HG03139 (cell line): ENCODE data around the gene EME1.
"Not testable (repeated sequence)": the region's sequence is repeated elsewhere in the genome, so short reads cannot be mapped to it uniquely, and the experiment has no call there.

ENCODE experiments used
- ATAC-seq: cut with Tn5 transposase; IDR thresholded peaks from one replicate; pipeline ENCODE4 v1.9.1; 2021; ENCODE audit not compliant: unreplicated experiment

The EME1 gene, protein sequence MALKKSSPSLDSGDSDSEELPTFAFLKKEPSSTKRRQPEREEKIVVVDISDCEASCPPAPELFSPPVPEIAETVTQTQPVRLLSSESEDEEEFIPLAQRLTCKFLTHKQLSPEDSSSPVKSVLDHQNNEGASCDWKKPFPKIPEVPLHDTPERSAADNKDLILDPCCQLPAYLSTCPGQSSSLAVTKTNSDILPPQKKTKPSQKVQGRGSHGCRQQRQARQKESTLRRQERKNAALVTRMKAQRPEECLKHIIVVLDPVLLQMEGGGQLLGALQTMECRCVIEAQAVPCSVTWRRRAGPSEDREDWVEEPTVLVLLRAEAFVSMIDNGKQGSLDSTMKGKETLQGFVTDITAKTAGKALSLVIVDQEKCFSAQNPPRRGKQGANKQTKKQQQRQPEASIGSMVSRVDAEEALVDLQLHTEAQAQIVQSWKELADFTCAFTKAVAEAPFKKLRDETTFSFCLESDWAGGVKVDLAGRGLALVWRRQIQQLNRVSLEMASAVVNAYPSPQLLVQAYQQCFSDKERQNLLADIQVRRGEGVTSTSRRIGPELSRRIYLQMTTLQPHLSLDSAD

DNA sequence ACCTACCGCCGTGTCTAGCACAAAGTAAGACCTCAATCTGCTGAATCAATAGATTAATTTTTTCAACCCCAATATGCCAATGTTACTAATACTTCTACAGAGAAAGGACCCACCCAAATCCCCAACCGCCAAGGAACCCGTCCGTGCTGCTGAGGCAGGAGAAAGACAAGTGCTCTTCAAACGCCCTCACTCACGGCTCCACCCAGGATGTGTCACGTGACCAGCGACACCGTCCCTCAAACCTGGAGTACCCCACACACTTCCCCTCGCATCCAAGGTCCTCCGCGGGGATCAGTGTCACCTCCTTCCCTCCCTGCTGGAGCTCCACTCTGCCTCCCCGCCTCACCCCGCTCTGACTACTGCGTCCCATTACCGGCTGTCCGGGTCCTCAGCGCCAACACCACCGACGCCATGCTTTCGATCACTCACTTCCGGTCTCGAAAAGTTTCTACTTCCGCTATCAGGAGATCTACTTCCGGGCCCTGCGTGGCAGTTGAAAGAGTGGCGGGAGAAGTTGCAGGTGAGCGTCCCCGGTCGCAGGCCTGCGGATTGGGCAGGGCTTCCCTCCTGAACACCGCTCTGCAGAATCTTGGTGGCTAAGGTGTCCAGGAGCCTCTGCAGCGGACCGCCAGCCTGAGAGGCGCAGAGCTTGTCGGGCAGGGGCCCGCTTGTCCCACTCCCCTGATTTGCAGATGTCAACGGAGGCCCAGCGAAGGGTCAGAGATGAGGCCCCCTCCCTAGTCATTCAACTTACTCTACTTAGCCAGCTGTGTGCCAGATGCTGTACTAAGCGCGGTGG, at the start of gene EME1, which contains the start of gene MRPL27:
TSS of gene EME1 (plus strand) at position 472 of the 799 bp plus-strand sequence. CDS start 1,980 bp downstream, outside the sequence.
TSS of gene MRPL27 (minus strand) at position 427 of the 799 bp plus-strand sequence. CDS start at position 413, 14 bp downstream.
- peak; percentile 77 for ATAC-seq

DNA sequence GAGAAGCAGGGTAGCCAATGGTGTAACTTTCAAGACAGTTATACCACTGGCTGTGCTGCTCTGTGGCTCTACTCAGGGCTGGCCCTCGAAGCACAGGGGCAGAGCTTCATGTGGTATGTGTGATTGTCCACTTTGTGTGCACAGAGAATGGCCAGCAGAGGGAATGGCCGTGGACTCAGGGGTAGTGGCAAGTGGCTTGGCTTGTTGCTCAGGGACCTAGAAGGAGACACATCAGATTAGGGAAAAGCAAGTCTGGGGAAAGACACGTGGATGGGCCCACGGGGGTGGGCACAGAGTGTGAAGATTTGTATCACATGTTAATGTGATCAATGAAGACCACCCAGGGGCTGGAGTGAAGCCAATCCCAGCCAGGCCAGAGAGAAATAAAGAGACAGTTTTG, 47.1 kb upstream of the EME1 start:
- ATAC-seq, result no peak

DNA sequence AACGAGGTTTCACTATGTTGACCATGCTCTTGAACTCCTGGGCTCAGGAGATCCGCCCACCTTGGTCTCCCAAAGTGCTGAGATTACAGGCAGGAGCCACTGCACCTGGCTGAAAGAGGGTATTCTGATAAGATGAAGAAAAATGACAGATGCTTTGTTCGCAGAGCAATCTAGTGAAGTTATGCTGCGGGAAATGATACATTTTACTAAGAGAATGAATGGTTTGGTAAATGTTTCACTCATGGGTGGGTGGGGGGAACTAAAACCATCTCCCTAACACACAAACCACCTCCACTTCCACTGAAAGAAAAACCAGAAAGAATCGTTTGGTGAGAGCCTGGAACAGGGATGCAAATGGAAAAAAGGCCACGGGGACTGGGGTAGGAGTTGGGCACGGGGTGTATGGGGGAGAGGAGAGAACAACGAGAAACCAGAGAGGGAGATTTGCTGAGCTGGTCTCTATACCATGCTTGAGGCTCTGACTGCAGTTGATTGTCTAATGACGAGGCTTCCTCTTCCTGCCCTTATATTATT, 46.1 kb upstream of the EME1 start:
- no peak for ATAC-seq

DNA sequence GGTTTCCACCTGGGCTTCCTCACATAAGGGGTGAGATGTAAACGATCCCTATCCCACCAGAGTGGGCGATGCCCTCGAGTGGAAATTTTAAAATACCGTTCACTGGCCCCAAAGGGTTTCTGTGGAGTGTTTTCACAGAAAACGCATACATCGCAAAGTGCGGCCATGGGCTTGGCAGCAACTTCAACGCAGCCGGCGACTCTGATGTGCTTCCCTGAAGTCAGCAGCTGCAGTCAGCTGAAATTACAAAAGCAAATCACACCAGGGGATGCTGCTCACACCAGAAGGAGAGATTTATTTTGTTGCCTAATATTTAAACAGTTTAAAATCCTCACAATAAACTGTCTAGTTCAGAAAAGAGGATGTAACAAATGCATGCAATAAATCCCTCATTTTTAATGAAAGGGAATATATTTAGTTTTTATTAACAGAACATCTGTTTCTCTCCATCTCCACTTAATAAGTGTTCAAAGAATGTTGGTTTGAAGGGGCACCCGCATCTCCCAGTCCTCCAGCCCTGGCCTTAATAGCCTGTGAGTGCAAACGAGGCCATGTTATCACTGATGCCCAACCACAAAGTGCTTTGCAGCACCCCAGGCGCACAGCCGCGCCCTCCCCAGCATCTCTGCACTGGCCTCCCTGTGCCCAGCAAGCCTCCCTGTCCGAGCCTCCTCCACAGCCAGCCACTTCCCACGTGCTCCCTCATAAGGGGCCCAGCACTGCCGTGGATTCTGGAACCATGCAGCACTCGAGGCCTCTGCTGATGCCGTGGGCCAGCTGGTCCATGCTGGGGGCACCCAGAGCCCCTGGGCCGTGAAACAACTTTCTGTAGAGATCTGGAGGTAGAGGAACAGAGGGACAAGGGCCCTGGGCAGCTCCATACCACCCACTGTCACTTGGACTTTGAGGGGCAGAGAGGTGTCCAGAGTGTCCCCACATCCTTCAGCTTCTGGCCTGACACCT, 44.4 kb upstream of the EME1 start:
- ATAC-seq, result no peak

DNA sequence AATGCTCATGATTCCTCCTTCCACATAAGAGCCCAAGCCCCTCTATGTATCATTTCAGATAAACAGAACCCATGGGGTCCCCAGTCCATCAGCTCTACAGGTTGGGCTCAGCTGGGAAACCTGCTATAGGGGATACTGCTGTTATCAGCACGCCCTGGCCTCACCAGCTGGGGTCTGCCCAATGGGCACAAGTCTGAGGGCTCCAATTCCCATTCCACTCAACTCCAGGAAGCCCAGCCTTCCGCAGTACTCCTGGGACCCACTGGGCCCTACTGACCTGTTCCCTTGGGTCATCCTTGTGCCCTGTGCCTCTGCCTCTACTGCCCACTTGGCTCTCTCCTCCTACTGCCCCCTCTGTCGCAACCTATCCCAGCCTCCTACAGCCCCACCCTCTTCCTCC, 43.3 kb upstream of the EME1 start:
- ATAC-seq, result no peak

DNA sequence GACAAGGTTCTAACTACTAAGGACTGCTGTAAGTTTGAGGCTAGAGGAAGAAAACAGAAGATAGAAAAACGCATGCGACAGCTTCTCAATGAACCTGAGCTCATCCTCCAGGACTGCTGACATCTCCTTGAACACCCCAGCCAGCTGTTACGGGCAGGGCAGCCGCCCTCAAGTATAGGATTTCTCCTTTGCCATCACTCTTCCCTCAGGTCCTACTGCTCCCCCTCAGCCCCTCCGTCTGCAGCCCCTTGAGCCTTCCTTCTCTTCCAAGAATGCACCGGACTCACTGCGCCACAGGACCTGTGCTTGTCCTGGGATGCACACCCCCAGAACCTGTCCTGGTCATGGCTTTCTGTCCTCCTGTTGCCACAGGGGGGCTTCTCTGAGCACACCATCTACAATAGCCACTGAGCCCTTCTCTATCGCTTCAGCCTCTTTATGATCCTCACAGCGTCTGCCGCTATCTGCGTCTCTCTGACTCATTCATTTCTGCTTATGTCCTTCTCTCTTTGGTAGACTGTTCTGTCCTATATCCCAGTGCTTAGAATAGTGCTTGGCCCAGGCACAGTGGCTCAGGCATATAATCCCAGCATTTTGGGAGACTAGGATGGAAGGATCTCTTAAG, 42.8 kb upstream of the EME1 start:
- no peak for ATAC-seq

DNA sequence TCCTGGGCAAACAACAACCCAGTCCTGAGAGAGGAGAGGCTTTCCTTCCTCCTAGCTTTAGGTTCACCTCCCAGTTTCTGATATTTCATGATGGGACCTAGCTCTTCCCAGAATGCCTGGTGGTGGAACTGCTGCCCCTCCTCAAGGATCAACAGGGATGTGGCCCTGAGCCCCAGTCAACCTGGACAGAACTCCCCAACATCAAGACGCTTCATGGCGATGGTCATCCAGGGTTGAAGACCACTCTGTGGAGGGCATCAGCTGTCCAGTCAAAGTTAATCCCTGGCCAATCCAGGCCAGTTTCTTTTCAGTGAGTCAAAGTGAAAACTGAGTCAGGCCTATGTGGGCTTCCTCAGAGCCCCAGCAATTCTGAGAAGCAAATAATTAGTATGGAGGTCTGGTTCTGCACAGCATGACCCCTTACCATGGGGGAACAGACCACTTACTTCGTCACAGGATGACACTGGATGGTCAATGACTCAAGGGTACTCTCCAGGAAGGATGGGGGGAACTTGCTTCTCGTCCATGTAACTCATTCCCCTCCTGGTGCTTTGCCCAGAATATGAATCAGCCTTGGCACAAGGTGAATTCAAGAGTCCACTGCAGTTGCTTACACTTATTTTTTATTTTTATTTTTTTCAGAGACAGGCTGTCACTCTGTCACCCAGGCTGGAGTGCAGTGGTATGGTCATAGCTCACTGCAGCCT, 41.8 kb upstream of the EME1 start:
- ATAC-seq, result no peak

DNA sequence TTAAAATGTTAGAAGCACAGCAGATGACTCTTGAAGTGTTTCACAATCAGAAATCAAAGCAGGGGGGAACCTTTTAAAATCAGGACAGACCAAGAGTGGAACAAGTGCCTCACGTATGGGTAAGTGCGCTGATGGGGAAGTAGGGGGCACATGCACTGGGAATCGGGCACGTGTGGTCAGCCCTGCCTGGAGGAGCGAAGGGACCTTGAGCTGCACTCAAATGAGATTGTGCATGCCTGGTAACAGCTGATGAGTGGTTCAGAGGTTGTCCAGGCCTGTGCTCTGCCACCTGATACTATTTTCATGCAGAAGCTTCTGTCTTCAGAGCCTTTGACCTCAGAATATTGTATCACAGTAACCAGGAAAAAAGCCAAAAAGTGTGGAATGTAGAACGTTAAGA, 40.8 kb upstream of the EME1 start:
- no peak for ATAC-seq

DNA sequence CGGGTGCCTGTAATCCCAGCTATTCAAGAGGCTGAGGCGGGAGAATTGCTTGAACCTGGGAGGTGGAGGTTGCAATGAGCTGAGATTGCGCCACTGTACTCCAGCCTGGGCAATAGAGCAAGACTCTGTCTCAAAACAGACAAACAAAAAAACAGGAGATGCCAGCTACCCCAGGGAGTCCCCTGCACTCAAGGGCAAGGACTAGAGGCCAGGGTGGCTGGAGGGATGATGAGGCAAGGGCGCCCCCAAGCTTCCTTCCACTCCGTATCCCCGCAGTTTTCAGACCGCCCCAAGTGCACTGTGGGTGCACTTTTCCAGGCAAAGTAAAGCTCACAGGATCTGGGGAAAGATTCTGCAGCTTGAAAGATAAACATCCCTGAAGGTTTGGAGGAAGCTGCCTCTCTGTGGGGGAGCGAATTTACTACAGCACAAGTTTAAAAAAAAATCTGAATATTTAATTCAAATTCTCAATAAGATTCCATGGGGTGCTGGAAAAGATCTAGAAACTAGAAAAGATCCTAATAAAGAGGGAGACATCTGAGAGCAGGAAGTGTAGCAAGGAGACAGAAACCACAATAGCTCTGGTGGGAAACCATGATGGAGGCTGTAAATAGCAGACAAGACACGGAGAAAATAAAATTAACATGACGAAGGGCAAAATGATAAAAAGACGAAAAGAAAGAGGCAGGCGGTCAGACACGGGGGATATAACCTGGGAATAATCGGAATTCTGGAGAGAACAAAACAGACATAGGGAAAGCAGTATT, 39.6 kb upstream of the EME1 start:
- not testable (repeated sequence) for ATAC-seq

DNA sequence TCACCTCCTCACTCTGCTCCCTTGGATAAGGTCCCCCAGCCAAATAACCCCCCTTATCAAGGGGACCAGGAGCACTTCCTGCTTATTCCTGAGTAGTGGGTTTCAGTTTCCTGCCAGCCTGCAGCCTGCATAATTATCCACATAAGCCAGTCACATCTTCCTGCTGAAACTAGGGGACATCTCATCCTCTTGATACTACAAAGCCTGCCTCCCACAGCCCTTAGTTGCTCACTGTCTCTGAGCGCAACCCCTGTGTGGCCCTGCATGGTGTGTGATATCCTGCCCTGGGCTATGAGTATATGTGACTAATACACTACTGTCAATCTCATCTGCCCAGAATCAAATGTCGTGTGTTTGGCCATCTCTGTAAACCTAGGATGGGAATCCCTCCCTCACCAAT, 35.1 kb upstream of the EME1 start:
- no peak for ATAC-seq

DNA sequence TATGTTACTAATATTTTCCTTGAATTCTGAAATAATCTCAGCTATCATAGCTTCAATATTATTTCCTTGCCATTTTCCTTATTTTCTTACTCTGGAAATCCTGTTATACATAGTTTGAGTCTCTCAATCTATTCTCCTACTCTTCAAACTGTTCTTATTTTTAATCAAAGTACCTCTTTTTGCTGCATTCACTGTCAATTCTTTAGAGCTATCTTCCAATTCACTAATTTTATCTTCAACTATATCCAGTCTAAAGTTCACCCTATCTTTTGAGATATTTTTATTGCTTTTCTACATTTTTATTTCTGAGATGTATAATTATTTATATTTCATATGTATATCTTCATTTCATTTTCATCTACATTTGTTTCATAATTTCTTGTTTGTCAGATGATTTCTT, 34.4 kb upstream of the EME1 start:
- no peak for ATAC-seq

DNA sequence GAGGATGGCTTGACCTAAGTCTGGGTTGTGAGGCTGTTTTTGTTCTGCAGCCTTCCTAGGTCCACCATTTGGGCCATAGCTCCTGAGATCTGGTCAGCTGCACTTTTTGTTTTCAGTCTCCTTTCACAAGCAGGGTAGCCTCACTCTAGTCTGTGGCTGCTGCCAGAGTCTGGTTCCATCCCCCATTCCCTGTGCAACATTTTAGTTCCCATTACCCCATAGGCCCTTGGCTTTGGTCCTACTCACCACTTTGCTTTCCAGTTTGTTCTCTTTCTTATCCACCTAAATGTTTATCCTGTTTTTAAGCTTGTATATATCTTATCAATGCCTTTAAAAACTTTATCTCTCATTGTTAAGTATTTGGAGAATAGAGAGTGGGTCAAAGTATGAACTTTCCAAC, 33.6 kb upstream of the EME1 start:
- ATAC-seq, result no peak

DNA sequence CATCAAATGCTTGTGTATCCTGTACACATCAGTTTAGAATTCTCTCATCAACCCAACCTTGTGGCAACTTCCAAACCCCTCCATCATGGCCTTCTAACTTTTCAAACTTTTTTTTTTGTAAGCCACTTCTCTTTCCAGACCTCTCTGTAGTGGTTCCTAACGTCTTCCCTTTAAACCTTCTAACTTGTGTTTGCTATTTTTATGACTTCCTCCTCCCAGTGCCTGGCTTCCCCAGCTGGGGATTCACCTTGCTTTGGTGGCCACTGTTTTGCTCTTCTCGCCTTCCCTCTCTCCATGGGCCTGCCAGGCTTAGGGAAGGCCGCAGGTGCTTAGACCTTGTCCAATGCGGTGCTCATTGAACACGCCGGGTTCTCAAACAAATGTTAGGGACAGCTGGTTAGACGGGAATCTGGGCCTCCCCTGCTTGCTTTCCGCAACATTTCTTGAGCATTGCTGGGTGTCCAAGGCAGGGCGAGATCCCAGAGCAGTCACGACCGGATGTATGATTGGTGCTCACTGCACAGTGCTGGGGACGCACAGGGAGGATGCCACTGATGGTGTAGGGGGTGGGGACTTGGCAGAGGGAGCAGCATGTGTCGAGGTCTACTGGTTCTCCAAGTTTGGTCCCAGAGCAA, 28.2 kb upstream of the EME1 start:
- ATAC-seq, result no peak

DNA sequence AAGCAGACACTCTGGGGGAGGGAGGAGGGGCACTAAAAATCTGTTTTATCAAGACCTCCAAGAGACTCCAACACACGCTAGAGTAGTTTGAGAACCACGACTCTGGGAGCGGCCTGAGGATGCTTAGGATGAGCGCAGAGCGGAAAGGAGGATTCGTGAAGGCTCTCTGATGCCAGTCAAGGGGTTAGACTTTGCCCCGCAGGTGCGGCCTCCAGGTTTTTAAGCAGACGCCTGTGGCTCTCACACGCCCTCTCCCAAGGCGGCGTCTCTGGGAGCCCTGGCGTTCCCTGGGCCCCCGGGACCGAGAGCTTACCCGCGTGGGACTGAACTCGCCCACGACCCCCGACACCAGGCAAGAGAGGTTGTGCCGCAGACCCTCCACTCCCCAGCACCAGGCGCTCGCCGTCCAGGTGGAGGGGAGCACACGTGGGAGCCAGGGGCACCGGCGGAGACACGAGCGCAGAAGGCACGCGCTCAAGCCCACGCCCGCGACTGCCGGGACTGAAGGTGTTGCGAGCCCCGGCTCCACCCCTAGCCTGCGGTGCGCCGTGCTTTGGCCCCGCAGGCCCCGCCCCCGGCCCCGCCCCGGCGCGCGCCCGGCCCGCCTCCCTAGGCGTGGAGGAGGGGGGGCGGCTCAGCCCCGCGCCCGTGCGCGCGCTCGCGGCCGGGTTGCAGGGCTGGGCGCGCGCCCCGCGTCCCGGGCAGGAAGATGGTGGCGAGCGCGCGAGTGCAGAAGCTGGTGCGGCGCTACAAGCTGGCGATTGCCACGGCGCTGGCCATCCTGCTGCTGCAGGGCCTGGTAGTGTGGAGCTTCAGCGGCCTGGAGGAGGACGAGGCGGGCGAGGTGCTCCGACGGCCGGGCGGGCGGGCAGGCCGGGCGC, 27.4 kb upstream of the EME1 start, which contains the start of gene XYLT2:
TSS of gene XYLT2 (plus strand) at position 695 of the 881 bp plus-strand sequence. CDS start at position 710, 15 bp downstream.
- ATAC-seq, result peak; percentile 78

DNA sequence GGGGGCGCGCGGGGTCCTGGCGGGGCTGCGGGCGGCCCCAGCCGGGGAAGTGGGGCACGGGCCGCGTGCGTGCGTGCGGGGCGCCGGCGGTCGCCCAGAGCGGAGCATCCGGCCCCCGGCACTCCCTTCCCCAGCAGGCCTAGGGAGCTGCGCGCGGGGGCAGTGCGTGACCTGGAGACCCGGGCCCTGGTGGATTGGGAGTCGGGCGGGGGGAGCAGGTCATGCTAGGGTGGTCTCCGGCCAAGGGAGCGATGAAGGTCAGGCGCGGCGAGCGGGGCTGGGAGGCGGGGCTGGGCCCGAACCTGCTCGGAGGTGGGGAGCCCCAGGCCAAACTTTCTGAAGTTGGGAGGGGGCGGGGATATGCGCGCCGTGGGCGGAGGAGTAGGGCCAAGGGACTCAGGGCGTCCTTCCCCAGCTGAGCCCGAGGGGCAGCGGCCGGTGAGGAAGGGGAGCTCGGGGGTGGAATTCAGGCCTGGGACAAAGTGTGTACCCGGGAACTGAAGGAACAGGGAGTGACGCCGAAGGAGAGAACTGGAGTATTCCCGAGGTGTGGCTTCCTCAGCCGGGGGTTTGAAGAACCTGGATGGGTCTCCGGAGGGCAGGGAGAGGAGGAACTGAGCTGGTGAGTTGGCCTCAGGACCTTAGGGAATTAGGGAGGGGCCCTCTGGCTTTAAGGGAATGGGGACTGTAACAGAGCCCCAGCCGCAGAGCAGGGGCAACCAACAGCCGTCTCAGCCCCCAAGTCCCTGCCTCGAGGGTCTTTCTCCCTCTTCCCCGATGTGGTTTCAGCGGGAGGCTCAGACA, 26.5 kb upstream of the EME1 start:
- peak; percentile 50 for ATAC-seq
